ENCODE data around the gene NAALADL2.

DNA sequence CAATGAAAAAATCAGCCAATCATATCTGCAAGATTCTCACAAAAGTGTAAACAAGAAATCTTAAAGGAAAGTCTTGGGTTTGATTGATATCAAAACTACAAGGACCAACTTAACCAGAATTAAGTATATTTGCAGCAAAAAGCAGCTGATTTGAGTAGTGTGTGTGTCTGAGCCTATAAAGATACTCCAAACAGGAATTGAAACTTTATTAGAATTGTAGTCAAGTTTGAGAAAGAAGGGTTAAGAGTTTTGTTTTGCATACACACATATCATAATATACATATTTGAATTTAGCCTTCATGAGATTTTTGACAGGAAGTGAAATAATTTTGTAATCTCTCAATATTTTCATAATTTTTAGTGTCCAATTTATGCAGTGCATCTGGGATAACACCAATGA lies 300.1 kb downstream of the NAALADL2 start:
- TF ChIP-seq, protein P1, sequence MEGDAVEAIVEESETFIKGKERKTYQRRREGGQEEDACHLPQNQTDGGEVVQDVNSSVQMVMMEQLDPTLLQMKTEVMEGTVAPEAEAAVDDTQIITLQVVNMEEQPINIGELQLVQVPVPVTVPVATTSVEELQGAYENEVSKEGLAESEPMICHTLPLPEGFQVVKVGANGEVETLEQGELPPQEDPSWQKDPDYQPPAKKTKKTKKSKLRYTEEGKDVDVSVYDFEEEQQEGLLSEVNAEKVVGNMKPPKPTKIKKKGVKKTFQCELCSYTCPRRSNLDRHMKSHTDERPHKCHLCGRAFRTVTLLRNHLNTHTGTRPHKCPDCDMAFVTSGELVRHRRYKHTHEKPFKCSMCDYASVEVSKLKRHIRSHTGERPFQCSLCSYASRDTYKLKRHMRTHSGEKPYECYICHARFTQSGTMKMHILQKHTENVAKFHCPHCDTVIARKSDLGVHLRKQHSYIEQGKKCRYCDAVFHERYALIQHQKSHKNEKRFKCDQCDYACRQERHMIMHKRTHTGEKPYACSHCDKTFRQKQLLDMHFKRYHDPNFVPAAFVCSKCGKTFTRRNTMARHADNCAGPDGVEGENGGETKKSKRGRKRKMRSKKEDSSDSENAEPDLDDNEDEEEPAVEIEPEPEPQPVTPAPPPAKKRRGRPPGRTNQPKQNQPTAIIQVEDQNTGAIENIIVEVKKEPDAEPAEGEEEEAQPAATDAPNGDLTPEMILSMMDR (IDR thresholded peaks at IDR 0.05), result no peak
- TF ChIP-seq SREBF2 (IDR thresholded peaks at IDR 0.05), result no peak
- no peak for TF ChIP-seq E2F6 (IDR thresholded peaks at IDR 0.05; ENCODE audit: borderline replicate concordance, low read depth)
- no peak for TF ChIP-seq CBX2 (IDR thresholded peaks at IDR 0.05; ENCODE audit: borderline replicate concordance, low read depth)
- TF ChIP-seq, protein P2, sequence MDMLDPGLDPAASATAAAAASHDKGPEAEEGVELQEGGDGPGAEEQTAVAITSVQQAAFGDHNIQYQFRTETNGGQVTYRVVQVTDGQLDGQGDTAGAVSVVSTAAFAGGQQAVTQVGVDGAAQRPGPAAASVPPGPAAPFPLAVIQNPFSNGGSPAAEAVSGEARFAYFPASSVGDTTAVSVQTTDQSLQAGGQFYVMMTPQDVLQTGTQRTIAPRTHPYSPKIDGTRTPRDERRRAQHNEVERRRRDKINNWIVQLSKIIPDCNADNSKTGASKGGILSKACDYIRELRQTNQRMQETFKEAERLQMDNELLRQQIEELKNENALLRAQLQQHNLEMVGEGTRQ (IDR thresholded peaks at IDR 0.05), result no peak
- no peak for TF ChIP-seq EP300 (IDR thresholded peaks at IDR 0.05)
- no peak for TF ChIP-seq KDM1A (IDR thresholded peaks at IDR 0.05; ENCODE audit: low read depth)
- no peak for TF ChIP-seq ZSCAN20 (CRISPR knock-in tag; IDR thresholded peaks at IDR 0.05)
- no peak for TF ChIP-seq BHLHE40 (IDR thresholded peaks at IDR 0.05; ENCODE audit: low read depth, low read length)
- no peak for TF ChIP-seq CEBPB (IDR thresholded peaks at IDR 0.05)
- no peak for TF ChIP-seq EHMT2 (IDR thresholded peaks at IDR 0.05; ENCODE audit: low read depth)
- no peak for TF ChIP-seq MYC (IDR thresholded peaks at IDR 0.05; ENCODE audit: borderline replicate concordance, low read length)
- TF ChIP-seq SMC3 (IDR thresholded peaks at IDR 0.05), result no peak

All from A549 (cell line).